Stimulated activated CD8-positive, alpha-beta memory T cell treated with anti-CD3 and anti-CD28 coated beads, Interleukin-2, amount 100 ng/mL, for 48 hours (primary cell): ENCODE measurements around the gene DNAI7.

Experiments used
- DNase-seq, 2 donors: peaks; one replicate each; pipeline ENCODE4 v3.0.0-alpha.2; 2020; ENCODE audit warnings: low read depth in 2 of 2

DNAI7 gene

DNA sequence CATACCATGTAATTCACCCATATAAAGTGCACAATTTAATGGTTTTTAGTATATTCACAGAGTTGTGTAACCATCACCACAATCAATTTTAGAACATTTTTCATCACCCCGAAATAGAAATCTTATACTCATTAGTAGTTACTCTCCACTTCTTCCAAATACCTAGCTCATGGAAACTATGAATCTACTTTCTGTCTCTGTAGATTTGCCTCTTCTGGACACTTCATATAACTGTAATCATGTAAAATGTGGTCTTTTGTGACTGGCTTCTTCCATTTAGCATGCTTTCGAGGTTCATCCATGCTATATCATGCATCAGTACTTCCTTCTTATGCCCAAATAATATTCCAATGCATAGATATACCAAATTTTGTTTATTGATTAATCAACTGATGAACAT is 10.8 kb downstream of the DNAI7 start:
- no peak for DNase-seq

DNA sequence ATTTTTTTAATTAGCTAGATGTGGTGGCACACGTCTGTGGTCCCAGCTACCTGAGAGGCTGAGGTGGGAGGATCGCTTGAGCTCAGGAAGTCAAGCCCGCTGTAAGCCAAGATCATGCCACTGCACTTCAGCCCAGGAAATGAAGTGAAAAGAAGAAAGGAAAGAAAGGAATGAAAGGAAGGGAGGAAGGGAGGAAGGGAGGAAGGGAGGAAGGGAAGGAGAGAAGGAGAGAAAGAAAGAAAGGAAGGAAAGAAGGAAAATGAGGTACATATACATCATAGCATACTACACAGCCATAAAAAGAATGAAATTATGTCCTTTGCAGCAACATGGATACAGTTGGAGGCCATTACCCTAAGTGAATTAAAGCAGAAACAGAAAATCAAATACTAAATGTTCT is 12.2 kb downstream of the DNAI7 start:
- no peak for DNase-seq

DNA sequence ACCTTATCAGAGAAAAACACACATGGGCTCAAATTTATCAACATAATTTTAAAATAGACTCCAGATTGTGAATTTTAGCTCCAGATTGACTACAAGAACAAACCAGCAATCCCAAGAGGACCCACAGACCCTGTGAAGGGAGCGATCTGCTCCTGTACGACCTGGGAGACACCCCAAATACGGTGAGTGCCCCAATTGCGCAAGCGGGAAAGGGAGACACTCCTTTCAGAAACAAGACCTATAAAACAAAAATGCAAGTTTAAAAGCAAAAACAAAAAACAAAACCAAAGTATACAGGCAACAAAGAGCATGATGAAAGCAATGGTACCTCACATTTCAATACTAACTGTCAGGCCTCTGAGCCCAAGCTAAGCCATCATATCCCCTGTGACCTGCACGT is 32.1 kb downstream of the DNAI7 start:
- no peak for DNase-seq

DNA sequence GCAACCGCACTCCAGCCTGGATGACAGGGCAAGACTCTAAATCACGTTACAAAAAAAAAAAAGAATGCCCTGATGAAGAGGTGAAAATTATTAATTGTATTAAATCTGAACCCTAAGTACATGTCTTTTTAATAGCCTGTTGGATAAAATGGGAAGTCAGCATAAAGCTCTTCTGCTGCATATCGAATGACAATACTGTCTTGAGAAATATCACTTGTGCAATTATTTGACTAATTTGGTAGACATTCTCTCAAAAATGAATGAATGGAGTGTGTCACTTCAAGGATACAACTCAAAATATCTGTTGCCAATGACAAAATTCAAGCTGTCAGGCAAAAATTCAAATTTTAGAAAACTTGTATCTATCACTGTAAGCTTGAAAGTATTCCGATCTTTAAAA is 38.9 kb downstream of the DNAI7 start:
- DNase-seq, result no peak

DNA sequence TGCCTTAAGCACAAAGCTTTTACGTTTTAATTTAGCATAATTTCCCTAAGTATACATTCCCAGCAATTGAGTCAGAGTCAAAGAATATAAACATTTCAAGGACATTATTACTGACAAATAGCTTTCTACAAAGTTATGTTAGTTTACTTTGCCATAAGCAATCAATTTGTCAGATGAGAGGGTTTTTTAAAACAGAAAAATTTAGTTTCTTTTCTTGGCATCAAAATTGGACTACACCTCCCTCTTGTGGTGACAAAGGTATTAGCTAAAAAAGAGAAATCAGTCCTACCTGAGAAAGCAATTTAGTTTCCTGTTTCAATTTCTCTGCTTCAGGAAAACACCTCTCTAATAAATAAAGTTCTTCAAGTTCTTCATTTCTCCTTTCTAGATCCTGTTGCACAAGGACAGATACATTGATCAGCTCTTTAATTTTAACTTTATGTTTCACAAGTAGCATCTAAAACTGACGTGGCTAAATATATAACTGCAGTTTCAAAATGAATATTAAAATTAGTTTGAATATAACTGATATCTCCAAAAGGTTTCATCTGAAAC is 39.9 kb downstream of the DNAI7 start:
- DNase-seq, result no peak

DNA sequence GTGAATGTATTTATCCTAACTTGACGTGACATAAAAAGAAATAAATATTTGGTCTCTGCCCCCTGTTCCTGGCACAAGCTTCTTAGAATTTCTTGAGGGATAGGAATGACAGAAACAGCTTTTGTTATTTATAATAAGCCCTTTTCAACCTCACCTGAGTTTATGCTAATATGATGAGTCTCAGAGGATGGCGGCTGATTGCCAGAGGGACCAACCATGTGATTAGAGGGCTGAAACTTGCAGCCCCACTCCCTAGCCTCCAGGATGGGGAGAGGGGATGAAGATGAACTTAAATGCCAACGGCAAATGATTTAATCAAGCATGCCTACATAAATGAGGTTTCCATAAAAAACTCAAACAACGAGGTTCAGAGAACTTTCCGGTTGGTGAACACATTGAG is 42.9 kb downstream of the DNAI7 start:
- no peak for DNase-seq

DNA sequence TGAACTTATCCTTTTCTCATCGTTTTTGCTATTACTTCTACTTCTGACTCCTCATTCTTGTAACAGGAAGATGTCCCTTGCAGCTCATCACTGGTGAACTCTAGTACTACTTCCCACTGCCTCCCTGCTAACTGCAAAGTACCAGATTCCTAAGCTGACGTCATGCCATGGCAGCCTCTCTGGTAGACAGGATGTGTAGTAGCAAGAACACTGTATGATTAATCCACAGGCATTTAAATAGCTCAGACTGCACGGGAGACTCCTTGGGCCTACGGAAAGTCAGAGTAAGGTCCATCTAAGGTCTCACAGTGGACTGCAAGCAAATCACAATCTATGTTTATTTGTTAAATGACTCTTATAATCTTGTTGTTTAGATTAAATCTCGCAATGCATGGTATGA is 43.5 kb downstream of the DNAI7 start:
- no peak for DNase-seq

DNA sequence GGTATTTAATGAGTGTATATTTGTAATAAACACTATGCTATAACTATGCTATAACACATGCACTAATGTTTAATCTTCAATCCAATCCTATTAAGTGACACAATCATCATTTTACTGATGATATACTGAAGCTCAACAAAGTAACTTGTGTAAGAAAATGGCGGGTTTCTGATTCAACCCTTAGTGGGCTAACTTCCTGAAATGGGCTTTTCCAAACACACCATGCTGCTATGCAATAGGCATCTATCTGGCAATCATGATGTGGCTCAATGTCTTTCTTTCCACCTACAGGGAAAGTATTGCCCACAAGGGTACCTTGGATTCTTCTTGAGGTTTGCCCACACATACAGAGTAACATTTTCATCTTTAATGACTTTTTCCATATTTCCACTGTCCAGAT is 48.3 kb downstream of the DNAI7 start:
- no peak for DNase-seq

DNA sequence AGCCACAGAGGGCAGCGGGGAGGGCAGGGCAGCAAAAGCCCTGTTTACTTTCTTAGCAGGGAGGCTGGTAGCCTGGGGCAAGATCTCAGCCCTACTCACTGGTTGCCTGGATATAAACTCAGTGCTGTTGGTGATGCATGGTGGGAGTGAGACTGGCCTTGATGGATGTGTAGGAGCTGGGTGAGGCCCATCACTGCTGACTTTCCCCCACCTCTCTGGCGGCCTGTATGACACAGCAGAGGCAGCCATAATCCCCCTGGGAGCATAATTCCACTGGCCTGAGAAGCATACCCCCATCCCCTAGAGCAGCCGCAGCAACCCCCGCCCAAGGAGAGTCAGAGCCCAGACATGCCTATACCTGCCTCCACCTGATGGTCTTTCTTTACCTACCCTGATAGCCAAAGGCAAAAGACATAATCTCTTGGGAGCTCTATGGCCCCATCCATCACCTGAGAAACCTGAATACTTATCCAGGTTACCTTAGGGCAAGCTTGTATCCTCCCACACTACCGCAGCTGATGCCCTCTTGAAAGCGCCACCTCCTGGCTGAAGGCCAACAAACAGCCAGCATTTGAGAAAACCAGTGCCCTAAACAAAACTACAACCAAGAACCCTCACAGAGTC is 59.3 kb downstream of the DNAI7 start:
- peak in 1 of 2 donors; percentile 5 for DNase-seq

DNA sequence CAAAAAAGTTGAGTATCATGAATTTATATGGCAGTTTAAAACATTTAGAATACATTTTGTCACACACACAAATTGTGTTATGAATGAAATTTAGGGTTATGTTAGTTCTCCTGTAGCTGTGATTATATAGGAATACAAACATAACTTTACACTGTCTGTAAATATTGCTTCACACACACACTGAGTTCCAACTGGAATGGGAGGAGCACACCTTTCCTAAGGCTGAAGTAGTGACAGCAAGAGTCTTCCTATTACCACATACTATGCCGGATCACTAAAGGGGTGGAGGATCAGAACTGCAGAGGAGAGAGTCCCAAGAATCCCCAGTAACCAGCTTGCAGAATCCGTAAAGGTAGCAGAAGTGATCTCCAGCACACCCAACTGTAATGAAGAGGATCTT is 63.7 kb downstream of the DNAI7 start:
- DNase-seq, result no peak

DNA sequence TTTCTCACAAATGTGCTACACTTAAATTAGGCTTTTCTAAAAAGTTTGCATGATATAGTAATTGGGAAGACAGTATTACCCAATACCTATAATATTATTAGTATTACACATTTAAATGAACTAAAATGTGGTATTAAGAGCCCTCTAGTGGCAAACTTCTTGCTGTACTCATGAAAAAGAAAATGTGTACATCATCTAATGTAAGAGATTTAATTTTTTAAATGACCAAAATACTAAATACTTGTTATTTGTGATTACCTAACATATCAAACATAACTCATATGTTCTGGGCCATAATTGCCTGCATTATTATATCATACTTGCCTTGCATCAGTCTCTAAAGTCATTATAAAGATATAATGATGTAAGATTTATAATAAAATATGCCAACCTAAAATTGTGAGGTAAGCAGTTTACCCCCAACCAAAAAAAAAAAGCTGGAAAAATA is 64.2 kb downstream of the DNAI7 start:
- DNase-seq, result no peak

DNA sequence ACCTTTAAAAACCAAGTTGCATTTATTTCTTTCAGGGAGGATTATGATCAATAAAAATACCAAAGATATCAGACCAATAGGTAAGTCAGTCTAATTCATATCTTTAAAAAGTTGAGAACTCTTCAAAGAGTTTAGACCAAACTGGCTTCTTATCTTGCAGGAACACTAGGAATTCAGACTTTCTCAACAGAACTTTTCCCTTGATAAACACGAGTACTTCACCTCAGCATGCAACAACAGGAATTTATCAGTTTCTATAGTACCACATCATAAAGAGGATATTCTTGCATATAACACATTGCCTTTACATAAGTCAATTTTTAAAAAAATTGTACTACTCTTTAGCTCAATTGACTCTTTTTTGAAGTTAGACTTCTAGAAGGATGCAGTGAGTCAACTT is 68.2 kb downstream of the DNAI7 start:
- no peak for DNase-seq

DNA sequence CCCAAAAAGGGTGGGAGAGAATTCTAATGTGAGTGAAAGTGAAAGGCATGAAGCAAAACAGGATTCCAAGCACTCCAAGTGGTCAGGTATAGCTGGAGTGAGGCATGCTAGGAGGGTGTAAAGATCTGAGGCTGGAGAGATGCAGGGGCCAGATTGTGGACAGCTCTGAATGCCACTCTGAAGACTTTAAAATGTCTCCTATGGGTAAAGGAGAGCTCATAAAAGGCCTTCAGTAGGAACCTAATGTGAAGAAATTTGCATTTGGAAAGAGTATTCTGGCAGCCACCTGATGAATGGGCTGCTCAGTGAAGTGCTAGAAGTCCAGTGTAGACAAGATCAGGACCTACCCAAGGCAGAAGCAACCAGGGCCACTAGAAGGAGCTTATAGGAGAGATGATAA is 68.9 kb downstream of the DNAI7 start:
- no peak for DNase-seq

DNA sequence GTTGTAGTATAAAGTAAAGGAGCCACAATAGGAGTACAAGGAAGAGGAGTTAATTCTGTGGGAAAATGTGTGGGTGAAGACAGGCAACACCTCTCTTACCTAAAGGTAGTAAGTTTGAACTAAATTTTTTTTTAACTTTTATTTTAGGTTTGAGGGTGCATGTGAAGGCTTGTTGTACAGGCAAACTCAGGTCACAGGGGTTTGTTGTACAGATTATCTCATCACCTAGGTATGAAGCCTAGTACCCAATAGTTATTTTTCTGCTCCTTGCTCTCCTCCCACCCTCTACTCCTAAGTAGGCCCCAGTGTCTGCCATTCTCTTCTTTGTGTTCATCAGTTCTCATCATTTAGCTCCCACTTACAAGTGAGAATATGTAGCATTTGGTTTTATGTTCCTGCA is 70.5 kb downstream of the DNAI7 start:
- DNase-seq, result no peak

DNA sequence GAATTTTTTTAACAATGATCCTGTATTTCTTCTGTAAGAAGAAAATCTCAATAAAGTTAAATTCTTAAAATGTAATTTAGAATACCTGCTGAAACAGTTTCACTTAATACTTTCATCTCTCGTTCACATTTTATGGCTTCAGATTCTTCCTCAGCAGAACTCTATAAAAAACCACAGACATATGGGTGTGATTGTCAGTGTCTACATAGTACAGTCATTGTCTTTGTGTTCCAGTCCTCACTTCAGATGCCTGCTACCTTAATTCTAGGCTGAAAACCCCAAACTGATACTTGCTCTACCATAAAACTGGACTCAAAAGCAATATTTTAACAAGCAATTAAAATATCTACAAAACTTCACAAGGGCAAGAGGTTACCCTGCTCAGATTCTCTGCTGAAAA is 71.8 kb downstream of the DNAI7 start:
- no peak for DNase-seq

DNA sequence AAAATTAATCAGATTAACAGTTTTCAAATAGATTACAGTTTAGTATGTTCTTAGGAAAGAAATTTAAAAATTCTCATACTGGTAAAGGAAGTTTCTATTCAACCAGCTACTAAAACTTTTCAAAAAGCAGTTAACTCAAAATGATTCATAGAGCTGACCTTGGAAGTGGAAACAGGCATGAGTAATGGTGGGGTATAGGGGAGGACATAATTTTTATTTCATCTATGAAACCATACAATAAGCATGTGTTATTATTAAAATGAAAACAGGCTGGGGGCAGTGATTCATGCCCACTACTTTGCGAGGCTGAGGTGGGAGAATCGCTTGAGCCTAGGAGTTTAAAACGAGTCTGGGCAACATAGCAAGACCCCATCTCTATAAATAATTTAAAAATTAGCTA is 73.0 kb downstream of the DNAI7 start:
- DNase-seq, result no peak

DNA sequence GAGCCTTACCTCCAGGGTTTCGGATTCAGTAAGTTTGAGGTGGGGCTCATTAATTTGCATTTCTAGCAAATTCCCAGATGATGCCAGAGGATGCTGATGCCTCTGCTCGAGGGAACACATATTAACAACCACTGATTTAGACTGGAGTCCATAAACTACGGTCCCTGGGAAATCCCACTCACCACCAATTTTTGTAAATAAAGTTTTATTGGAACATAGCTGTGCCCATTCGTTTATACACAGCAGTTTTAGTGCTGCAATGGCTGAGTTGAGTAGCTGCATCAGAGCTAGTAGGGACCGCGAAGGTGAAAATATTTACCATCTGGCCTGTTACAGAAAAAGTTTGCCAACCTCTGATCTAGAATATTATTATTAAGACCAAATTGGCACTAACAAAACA is 73.8 kb downstream of the DNAI7 start:
- no peak for DNase-seq

DNA sequence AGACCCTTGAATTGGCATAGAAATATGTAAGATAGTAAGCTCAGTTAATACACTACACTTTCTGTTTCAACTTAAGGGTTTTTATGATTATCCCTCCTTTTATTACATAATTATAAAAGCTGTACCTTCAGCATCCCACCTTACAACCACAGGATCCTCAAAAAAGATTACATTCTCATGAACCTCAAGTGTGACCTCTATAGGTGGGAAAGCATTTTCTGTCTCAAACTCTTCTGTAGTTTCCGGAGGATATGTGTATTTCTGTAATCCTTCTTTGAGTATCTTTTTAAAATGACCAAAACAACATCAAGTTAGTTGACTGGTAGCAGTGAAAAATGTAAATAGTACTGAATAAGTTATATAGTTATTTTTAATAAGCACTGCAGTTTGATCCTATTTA is 75.9 kb downstream of the DNAI7 start:
- no peak for DNase-seq

DNA sequence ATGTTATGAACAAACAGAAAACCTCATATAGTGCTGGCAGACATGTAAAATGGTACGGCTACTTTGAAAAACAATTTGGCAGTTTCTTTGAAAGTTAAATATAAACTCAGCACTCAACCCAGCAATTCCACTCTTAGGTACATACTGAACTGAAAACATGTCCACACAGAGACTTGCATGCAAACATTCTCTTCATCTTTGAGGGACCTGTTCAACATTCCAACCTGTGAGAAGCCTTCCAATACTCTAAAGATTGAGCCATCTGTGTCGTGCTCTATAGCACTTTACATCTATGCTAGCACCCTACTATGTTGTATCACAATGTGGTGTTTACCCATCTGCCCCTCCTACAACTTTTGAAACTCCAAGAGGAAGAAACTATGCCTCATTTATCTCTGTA is 79.3 kb downstream of the DNAI7 start:
- DNase-seq, result no peak

DNA sequence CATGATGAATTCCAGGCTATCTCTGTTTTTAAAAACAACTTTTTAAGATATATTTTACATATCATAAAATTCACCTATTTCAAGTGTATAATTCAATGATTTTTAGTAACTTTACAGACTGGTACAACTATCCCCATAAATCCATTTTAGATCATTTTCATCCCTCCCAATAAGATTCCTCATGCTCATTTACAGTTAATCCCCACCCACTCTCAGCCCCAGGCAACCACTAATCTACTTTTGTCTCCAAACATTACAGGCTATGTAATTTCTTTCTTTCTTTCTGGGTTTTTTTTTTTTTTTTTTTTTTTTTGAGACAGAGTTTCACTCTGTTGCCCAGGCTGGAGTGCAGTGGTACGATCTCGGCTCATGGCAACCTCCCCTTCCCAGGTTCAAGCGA is 81.3 kb downstream of the DNAI7 start:
- DNase-seq, result no peak

DNA sequence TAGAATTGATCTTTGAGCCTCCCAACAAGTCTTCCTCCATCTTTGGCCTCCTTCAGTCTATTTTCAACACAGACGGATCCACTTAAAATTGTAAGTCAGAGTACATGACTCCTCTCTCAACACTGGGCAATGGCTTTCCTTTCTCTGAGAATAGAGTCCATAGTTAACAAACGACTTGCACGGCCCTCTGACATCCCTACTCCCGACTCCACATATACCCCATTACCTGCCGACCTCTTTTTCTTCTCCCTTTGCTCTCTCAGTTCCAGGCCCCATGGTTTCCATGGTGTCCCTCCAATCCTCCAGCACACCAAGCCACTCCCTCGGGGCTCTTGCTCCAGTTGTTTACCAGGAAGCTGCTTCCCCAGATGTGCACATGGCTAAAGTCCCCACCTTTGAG is 84.7 kb downstream of the DNAI7 start:
- no peak for DNase-seq

DNA sequence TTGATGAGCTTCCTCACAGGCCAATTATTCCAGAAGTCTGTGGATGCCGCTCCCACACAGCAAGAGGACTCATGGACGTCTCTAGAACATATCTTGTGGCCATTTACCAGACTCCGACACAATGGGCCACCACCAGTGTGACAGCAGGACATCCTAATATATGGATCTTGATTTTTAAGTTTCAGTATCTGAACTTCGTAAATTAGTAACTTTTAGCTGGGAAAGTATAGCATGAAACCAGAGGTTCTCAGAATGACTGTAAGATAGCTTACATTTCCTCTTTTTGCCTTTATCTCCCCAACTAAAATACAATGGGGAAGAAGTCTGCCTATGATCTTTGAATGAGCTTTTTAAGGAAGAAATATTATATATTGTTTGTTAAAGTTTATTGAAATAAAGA is 87.0 kb downstream of the DNAI7 start:
- DNase-seq, result no peak

DNA sequence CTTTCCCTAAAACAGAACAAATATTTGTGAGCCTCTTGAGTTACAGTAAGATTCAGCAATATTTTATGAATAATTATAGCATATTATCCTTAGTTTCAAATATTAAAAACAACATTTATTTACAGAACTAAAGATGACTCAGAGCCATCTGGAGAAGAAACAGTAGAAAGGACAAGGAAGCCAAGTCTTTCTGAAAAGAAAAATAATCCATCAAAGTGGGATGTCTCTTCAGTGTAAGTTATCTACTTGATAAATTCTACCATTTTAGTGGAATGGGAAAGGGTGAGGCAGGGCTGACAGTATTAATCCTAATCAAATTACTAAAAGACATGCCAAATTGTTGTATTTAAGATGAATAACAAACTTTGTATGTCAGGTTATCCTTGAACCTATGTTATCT is 88.1 kb downstream of the DNAI7 start:
- DNase-seq, result no peak

DNA sequence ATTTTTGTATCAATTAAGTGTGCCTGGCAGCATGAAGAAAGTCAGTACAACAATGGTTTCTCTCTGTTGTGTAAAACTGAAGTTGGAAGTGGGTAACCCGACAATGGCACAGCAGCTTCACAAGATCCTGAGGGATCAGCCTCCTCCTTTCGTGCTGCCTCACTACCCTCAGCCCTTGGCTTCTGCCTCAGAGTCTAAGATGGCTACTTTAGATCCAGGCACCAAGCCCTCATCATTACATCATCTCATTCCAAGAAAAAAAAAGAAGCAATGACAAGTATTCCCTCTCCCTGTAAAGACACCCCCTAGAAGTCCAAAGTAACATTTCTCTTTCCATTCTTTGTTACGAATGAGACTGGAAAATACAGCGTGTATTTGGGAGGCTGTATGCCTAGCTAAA is 92.6 kb downstream of the DNAI7 start:
- no peak for DNase-seq
